CD8-positive, alpha-beta memory T cell (primary cell): Measurements from ENCODE around the gene TIMM22. TPM values are rescaled to one million over a fixed set of nuclear protein-coding genes. Genes with fewer than 3 reads are reported as not detected.

Source experiments
- CTCF ChIA-PET: fragments of 350-600 bp; sonication (Branson Sonifier 250); formaldehyde crosslinking; loops from one replicate; lab custom pipeline; 2021; ENCODE audit warnings: antibody characterized with exemption; lab: Charles Lee
- POLR2A ChIA-PET: fragments of 350-600 bp; sonication (Branson Sonifier 250); formaldehyde crosslinking; loops from one replicate; lab custom pipeline; 2021; ENCODE audit warnings: antibody characterized with exemption; lab: Charles Lee
- DNase-seq, 5 donors: peaks; one replicate each; pipeline versions ENCODE4 v3.0.0 to v3.0.0-alpha.2; 2020 to 2022; ENCODE audit warnings: mixed read lengths in 1 of 5
- H3K27ac ChIP-seq: one replicate; pipeline ENCODE4 v1.7.0; 2013; ENCODE audit warnings: low read depth, mild to moderate bottlenecking, low read length, moderate library complexity
- H3K27me3 ChIP-seq: 2 replicates; pipeline ENCODE4 v1.7.0; 2013; ENCODE audit warnings: low read length, mild to moderate bottlenecking; ENCODE audit not compliant: insufficient read depth, poor library complexity, severe bottlenecking
- H3K36me3 ChIP-seq: 2 replicates; pipeline ENCODE4 v1.7.0; 2013; ENCODE audit warnings: mild to moderate bottlenecking, low read length, moderate library complexity; ENCODE audit not compliant: insufficient read depth
- H3K4me1 ChIP-seq: 2 replicates; pipeline ENCODE4 v1.7.0; 2013; ENCODE audit warnings: mild to moderate bottlenecking, low read length, moderate library complexity; ENCODE audit not compliant: insufficient read depth
- H3K4me3 ChIP-seq: 2 replicates; pipeline ENCODE4 v1.7.0; 2013; ENCODE audit warnings: mild to moderate bottlenecking, low read length
- H3K9me3 ChIP-seq: 2 replicates; pipeline ENCODE4 v1.7.0; 2013; ENCODE audit warnings: mild to moderate bottlenecking, low read length
- H3K27ac Mint-ChIP-seq, 8 donors: one replicate each; pipeline ENCODE4 v1.8.0; 2020 to 2021; ENCODE audit warnings: mixed read lengths in 8 of 8, mild to moderate bottlenecking in 6 of 8, inconsistent platforms in 3 of 8, moderate library complexity in 3 of 8
- H3K27me3 Mint-ChIP-seq, 2 donors: one replicate each; pipeline ENCODE4 v1.8.0; 2020 to 2021; ENCODE audit warnings: mixed read lengths in 2 of 2, mild to moderate bottlenecking in 1 of 2, moderate library complexity in 1 of 2
- H3K36me3 Mint-ChIP-seq, 3 donors: one replicate each; pipeline ENCODE4 v1.8.0; 2020 to 2021; ENCODE audit warnings: mixed read lengths in 3 of 3, inconsistent platforms in 1 of 3, mild to moderate bottlenecking in 1 of 3
- H3K4me1 Mint-ChIP-seq, 3 donors: one replicate each; pipeline ENCODE4 v1.8.0; 2020 to 2021; ENCODE audit warnings: mixed read lengths in 3 of 3, inconsistent platforms in 1 of 3, mild to moderate bottlenecking in 1 of 3
- H3K4me3 Mint-ChIP-seq, 7 donors: one replicate each; pipeline ENCODE4 v1.8.0; 2020 to 2021; ENCODE audit warnings: mixed read lengths in 7 of 7, mild to moderate bottlenecking in 6 of 7, moderate library complexity in 4 of 7, inconsistent platforms in 2 of 7
- H3K9me3 Mint-ChIP-seq, 5 donors: one replicate each; pipeline ENCODE4 v1.8.0; 2020 to 2022; ENCODE audit warnings: mixed read lengths in 5 of 5, mild to moderate bottlenecking in 3 of 5, moderate library complexity in 2 of 5, inconsistent platforms in 1 of 5
- polyA plus RNA-seq: library from polyadenylated mRNA; unstranded; fragments of 300-500 nt; fragmentation: Illumina TruSeq; gene quantifications from one replicate; pipeline ENCODE4 v1.2.3, GENCODE V29; 2021
- total RNA-seq, 2 experiments: library from RNA; stranded (reverse); gene quantifications; one replicate each; pipeline ENCODE4 v1.2.3, GENCODE V29; 2021

Gene TIMM22
- total and polyA plus RNA-seq, 3 experiments from 2014 or later: 19.9 to 29.2 (median 21.5) TPM

GRCh38 chr17:1050246-1050995 lies 53.5 kb downstream of the TIMM22 start:
- no peaks in the 10 kb centered on the region for H3K9me3 Mint-ChIP-seq
- Histone ChIP-seq H3K4me3 (no peak overlapping the region), H3K36me3 (no peaks in the 10 kb centered on the region), H3K27ac (no peak overlapping the region), H3K9me3 (no peaks in the 10 kb centered on the region), H3K27me3 (no peaks in the 10 kb centered on the region), H3K4me1 (no peaks in the 10 kb centered on the region)
- POLR2A ChIA-PET: no interaction called here
- H3K4me3 Mint-ChIP-seq: no peak overlapping the region
- H3K36me3 Mint-ChIP-seq: peaks cover 0 to 57% (median 4%) of the 10 kb centered on the region in 3 donors
- no peaks in the 10 kb centered on the region for H3K27me3 Mint-ChIP-seq
- DNase-seq: no peak
- peak overlapping the region in 1 of 8 donors; percentile 61 for H3K27ac Mint-ChIP-seq
- peaks cover 0 to 2% (median 0%) of the 10 kb centered on the region in 3 donors for H3K4me1 Mint-ChIP-seq
- CTCF ChIA-PET: no interaction called here

GRCh38 chr17:1050996-1051925 lies 54.3 kb downstream of the TIMM22 start:
- no peaks in the 10 kb centered on the region for H3K4me1 ChIP-seq
- no peak overlapping the region for H3K4me3 ChIP-seq
- Mint-ChIP-seq H3K27me3 (no peaks in the 10 kb centered on the region), H3K27ac (peak overlapping the region in 1 of 8 donors; percentile 61), H3K4me1 (no peaks in the 10 kb centered on the region), H3K36me3 (peaks cover 0 to 57% (median 4%) of the 10 kb centered on the region in 3 donors), H3K9me3 (no peaks in the 10 kb centered on the region), H3K4me3 (no peak overlapping the region)
- no peaks in the 10 kb centered on the region for H3K36me3 ChIP-seq
- ChIA-PET POLR2A (no interaction called here), CTCF (no interaction called here)
- no peaks in the 10 kb centered on the region for H3K27me3 ChIP-seq
- H3K27ac ChIP-seq: no peak overlapping the region
- no peaks in the 10 kb centered on the region for H3K9me3 ChIP-seq
- DNase-seq: no peak

Other genes starting within 250 kb of the TIMM22 start
- gene GEMIN4, start 244.9 kb upstream of the TIMM22 start, total RNA-seq: 10 to 100 TPM; 55.5 to 56.5 TPM
- gene GEMIN4, start 244.9 kb upstream of the TIMM22 start, polyA plus RNA-seq: 23.2 TPM
- gene GLOD4, start 214.8 kb upstream of the TIMM22 start, total RNA-seq: 10 to 100 TPM; 76.4 to 90.6 TPM
- gene GLOD4, start 214.8 kb upstream of the TIMM22 start, polyA plus RNA-seq: 97.7 TPM
- gene MRM3, start 214.8 kb upstream of the TIMM22 start, total RNA-seq: 10 to 100 TPM; 35.5 to 37.4 TPM
- 24.9 TPM for gene MRM3, start 214.8 kb upstream of the TIMM22 start, polyA plus RNA-seq
- under 1 TPM; 0.31 to 0.42 TPM for gene NXN, start 17.4 kb upstream of the TIMM22 start, total RNA-seq
- gene NXN, start 17.4 kb upstream of the TIMM22 start, polyA plus RNA-seq: 0.08 TPM
- gene ABR, start 182.9 kb downstream of the TIMM22 start, total RNA-seq: 10 to 100 TPM; 60.4 to 60.8 TPM
- gene ABR, start 182.9 kb downstream of the TIMM22 start, polyA plus RNA-seq: 26.9 TPM